Measurements from ENCODE around the gene GREB1. TPM values are rescaled to one million over a fixed set of nuclear protein-coding genes. Genes with fewer than 3 reads are reported as not detected.
A peak's percentile ranks its signal among the peaks of the same experiment; 100 is the strongest.

Gene GREB1
- total RNA-seq, 2 donors from 2014 or later = 1.1 to 2.2 TPM

DNA sequence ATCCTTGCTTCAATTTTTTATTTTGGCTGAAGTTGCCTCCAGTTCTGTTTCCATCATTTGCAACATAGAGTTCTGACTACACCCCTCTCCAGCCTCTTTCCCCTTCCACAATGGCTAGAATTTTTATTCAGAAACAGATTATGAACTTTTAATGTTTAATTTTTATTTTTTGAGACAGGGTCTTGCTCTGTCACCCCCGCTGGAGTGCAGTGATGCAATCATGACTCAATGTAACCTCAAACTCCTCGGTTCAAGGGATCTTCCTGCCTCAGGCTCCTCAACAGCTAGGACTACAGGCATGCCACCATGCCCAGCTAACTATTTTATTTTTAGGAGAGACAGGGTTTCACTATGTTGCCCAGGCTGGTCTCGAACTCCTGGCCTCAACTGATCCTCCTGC, 133.3 kb downstream of the GREB1 start:
- peaks cover 0 to 7% of the 10 kb centered on the region in 2 donors for H3K4me1 Mint-ChIP-seq (ENCODE audit: low read depth in 2 of 2)
- H3K4me3 Mint-ChIP-seq = no peak overlapping the region
- ATAC-seq (no peak), DNase-seq (ENCODE audit: low spot score) (no peak)
- peaks cover 2% of the 10 kb centered on the region for H3K36me3 Mint-ChIP-seq
- peaks cover 25 to 33% of the 10 kb centered on the region in 2 donors for H3K27me3 Mint-ChIP-seq
- no peak overlapping the region for H3K27ac Mint-ChIP-seq
- H3K9me3 Mint-ChIP-seq = no peaks in the 10 kb centered on the region

DNA sequence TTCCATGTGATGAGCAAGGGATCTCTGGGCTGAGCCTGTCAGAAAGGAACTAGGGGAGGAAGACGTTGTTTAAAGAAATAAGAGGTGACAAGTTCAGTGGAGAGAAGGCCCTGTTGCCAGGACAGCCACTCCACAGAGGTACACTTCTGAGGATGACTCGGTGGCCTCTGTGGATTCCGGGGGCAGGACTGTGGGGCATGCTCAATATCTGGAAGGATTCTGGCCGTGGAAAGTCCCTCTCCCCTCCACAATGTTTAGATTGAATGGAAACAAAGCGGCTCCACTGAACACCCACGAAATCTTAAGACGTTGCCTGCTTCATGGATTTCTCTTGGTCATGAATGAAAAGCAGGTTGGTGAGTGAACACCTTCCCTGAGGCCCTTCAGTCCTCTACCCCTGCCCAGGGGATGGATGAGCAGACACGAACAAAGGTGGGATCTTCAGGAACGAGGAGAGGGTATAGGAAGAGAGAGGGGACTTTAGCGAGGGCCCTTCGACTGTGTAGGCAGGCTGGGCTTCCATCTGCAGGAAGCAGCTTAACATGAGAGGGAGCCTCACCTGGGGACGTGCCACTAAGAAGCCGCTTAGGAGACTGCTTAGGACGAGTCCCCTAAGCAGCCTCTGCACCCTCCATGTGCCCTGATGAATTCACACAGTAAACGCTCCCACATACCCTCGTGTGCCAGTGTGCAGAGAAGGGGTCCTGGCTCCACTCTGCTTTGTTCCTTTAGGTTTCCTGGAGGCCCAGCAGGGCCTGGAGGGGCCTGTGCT, 134.2 kb downstream of the GREB1 start:
- DNase-seq (ENCODE audit: low spot score) (no peak), ATAC-seq (peak in 1 of 2 donors; percentile 11)
- Mint-ChIP-seq H3K27me3 (peaks cover 21 to 38% of the 10 kb centered on the region in 2 donors), H3K4me3 (no peak overlapping the region), H3K27ac (no peak overlapping the region), H3K36me3 (no peaks in the 10 kb centered on the region), H3K9me3 (no peaks in the 10 kb centered on the region), H3K4me1 (ENCODE audit: low read depth in 2 of 2) (peaks cover 0 to 9% of the 10 kb centered on the region in 2 donors)

DNA sequence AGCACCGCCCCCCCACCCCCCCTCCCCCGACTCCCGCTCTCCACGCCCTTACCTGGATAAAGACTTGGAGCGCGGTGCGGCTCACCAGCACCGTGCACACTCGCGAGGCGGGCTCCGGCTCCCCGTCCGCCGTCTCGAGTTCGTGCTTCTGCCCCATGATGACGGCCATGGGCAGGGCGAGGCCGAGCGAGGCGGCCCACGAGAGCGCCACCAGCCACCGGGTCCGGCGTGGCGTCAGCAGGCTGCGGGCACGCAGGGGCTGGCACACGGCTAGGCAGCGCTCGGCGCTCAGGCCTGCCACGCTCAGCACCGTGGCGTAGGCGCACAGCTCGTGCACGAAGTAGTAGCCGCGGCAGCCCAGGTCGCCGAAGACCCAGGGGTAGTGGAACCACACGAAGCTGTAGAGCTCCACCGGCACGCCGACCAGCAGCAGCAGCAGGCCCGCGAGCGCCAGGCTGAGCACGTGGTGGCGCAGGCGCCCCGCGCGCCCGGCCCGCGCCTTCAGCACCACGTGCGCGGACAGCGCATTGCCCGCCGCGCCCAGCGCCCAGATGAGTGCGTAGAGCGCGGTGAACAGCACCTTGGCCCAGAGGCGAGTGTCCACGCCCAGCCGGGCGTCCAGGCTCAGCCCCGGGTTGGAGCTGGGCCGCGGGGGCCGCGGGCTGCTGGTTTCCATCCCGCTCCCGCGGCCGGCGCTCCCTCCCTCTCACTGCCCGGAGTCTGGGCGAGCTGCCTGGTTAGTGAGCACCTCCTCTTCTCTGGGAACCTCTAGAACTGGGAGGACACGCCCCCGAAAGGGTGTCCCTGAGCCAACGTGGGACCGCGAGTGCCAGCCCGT, 135.8 kb downstream of the GREB1 start, which contains the start of gene NTSR2:
NTSR2 (minus strand) TSS at position 742 of the 838 bp plus-strand sequence; CDS start at position 676, 66 bp downstream.
- H3K9me3 Mint-ChIP-seq = no peaks in the 10 kb centered on the region
- no peak within 1 kb of the TSS for H3K4me3 Mint-ChIP-seq
- H3K27ac Mint-ChIP-seq = no peak within 1 kb of the TSS
- H3K27me3 Mint-ChIP-seq = peaks cover 21 to 34% of the 10 kb centered on the region in 2 donors
- no peak for DNase-seq (ENCODE audit: low spot score)
- peak; percentile 77 to 79 for ATAC-seq
- H3K36me3 Mint-ChIP-seq = no peaks in the 10 kb centered on the region
- H3K4me1 Mint-ChIP-seq (ENCODE audit: low read depth in 2 of 2) = peaks cover 0 to 11% of the 10 kb centered on the region in 2 donors

DNA sequence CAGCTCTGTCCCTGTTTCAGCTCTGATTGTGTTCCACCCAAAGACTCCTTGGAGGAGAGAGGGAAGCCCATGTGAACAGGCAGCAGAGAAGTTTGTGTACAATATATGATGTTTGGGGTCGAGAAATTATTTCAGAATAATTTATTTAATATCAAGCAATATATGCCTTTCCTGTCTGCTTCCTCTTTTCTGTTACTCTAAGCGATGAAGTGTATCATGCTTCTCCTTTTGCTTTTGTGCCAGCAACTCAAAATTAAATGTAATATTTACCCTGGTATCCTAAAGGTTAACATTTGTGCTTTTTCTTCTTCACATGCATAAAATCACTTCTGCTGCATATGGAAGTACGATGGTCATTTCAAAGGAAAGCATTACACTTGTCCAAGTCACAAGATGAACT, 138.6 kb downstream of the GREB1 start:
- no peak overlapping the region for H3K4me3 Mint-ChIP-seq
- H3K27me3 Mint-ChIP-seq = peaks cover 35 to 57% of the 10 kb centered on the region in 2 donors
- DNase-seq (ENCODE audit: low spot score) (no peak), ATAC-seq (no peak)
- no peaks in the 10 kb centered on the region for H3K36me3 Mint-ChIP-seq
- no peak overlapping the region for H3K27ac Mint-ChIP-seq
- H3K4me1 Mint-ChIP-seq (ENCODE audit: low read depth in 2 of 2) = peaks cover 0 to 11% of the 10 kb centered on the region in 2 donors
- no peaks in the 10 kb centered on the region for H3K9me3 Mint-ChIP-seq

DNA sequence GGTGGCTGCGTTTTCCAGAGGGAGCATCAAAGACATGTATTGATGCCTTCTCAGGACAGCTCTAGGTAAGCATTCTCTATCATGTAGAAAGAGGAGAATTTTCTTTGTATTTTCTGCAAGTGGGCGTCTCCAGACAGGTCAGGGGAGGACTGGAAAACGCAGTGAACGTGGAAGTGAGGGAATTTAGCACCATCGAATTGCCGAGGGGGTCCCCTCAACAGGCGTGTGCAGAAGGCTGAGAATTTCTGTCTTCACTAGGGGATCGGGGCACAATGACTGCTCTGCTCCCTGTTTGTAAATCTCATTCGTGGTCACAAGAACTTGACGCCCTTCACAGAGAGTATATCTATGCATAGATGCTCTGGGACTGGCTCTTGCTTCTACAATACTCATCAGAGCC, 141.1 kb downstream of the GREB1 start:
- no peak overlapping the region for H3K27ac Mint-ChIP-seq
- peaks cover 34 to 48% of the 10 kb centered on the region in 2 donors for H3K27me3 Mint-ChIP-seq
- peaks cover 0 to 8% of the 10 kb centered on the region in 2 donors for H3K4me1 Mint-ChIP-seq (ENCODE audit: low read depth in 2 of 2)
- DNase-seq (ENCODE audit: low spot score) (peak; percentile 50), ATAC-seq (no peak)
- no peak overlapping the region for H3K4me3 Mint-ChIP-seq
- H3K9me3 Mint-ChIP-seq = no peaks in the 10 kb centered on the region
- no peaks in the 10 kb centered on the region for H3K36me3 Mint-ChIP-seq

DNA sequence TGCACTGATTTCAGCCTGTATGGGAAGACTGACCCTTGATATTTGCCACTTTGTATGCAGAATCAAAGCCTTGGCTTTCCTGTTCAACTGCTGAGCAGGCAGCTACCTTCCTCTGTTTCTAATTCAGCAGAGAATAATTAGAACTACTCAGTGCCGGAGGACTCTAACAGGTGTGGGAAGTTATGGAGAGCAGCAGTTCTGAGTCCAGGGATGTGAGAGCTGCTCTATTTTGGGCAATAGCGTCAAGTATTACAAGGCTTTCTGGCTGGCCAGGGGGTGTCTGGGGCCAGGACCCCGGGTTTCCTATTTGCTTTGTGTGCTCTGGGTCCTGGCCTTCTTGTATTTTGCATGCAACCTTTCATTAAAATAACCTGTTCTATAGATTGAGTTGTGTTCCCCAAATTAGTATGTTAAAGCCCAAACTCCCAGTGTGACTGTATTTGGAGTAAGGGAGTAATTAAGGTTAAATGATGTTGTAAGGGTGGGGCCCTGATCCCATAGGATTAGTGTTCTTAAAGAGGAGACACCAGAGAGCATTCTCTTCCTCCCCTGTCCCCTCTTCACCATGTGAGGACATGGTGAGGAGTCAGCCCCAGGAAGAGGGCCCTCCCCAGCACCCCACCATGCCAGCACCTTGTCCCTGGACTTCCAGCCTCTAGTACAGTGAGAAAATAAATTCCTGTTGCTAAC, 141.7 kb downstream of the GREB1 start:
- peaks cover 30 to 43% of the 10 kb centered on the region in 2 donors for H3K27me3 Mint-ChIP-seq
- no peak for DNase-seq (ENCODE audit: low spot score)
- no peaks in the 10 kb centered on the region for H3K36me3 Mint-ChIP-seq
- no peak for ATAC-seq
- no peak overlapping the region for H3K4me3 Mint-ChIP-seq
- no peak overlapping the region for H3K27ac Mint-ChIP-seq
- H3K9me3 Mint-ChIP-seq = no peaks in the 10 kb centered on the region
- peaks cover 0 to 4% of the 10 kb centered on the region in 2 donors for H3K4me1 Mint-ChIP-seq (ENCODE audit: low read depth in 2 of 2)

DNA sequence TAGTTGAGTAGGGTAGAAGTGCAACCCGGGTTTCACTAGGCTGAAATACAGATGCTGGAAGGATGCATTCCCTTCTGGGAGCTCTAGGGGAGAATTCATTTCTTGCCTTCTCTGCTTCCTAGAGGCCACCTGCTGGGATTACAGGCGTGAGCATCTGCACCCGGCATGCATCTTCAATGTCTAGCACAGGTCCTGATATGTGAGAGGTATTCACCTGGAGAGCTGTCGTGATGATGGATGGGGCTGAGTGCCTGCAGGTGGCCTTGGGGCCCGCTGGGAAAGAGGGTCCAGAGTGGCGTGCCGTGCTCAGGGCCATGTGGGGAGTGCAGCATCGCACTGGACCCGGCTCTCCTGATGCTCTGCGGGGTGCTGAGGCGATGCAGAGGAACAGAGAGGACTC, 142.8 kb downstream of the GREB1 start:
- ATAC-seq = no peak
- no peak overlapping the region for H3K27ac Mint-ChIP-seq
- H3K4me1 Mint-ChIP-seq (ENCODE audit: low read depth in 2 of 2) = peaks cover 0 to 4% of the 10 kb centered on the region in 2 donors
- no peak overlapping the region for H3K4me3 Mint-ChIP-seq
- H3K27me3 Mint-ChIP-seq = peaks cover 30 to 40% of the 10 kb centered on the region in 2 donors
- no peaks in the 10 kb centered on the region for H3K9me3 Mint-ChIP-seq
- H3K36me3 Mint-ChIP-seq = no peaks in the 10 kb centered on the region
- no peak for DNase-seq (ENCODE audit: low spot score)

DNA sequence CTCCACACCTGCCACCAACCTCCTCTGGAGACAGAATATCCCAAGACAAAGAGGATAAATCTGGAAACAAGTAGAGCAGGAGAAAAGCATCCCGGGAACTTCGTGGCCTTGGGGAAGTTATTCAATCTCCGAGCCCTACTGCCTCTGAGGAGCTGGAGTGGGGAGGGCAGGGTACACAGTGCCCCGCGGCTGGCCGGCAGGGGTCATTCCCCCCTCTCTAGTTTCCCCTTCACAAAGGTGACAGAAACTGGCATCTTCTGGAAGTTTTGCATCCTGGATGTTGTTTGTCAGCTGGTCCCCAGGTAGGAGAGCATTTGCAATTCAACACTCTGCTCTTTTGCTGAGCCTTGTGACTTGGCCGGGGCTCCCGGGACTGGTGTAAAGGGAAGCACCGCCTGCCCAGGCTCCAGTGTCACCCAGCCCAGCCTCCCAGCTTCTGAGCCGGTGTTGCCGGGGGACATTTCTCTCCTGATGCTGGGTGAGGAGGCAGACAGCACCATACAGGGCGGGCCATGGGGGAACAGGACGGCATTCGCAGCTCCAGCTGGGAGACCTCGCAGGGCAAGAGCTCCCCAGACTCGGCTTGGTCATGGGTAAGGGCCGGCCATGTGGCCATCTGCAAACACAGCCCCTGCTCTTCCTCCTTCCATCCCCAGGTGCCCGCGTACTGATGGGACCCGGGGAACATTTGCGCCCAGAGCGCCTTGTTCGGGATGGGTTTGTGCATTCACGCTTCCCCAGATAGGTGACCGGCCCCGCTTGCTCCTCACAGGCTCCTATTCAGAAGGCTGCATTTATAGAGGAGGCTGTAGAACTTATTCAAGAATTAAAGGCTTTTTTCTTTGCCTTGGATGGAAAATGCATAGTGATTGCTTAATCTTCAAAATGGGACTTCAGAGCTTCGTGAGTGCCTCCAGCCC, 143.6 kb downstream of the GREB1 start:
- ATAC-seq = no peak
- H3K36me3 Mint-ChIP-seq = no peaks in the 10 kb centered on the region
- H3K9me3 Mint-ChIP-seq = no peaks in the 10 kb centered on the region
- no peak overlapping the region for H3K27ac Mint-ChIP-seq
- peaks cover 35 to 42% of the 10 kb centered on the region in 2 donors for H3K27me3 Mint-ChIP-seq
- no peak overlapping the region for H3K4me3 Mint-ChIP-seq
- peaks cover 4 to 8% of the 10 kb centered on the region in 2 donors for H3K4me1 Mint-ChIP-seq (ENCODE audit: low read depth in 2 of 2)
- DNase-seq (ENCODE audit: low spot score) = no peak

DNA sequence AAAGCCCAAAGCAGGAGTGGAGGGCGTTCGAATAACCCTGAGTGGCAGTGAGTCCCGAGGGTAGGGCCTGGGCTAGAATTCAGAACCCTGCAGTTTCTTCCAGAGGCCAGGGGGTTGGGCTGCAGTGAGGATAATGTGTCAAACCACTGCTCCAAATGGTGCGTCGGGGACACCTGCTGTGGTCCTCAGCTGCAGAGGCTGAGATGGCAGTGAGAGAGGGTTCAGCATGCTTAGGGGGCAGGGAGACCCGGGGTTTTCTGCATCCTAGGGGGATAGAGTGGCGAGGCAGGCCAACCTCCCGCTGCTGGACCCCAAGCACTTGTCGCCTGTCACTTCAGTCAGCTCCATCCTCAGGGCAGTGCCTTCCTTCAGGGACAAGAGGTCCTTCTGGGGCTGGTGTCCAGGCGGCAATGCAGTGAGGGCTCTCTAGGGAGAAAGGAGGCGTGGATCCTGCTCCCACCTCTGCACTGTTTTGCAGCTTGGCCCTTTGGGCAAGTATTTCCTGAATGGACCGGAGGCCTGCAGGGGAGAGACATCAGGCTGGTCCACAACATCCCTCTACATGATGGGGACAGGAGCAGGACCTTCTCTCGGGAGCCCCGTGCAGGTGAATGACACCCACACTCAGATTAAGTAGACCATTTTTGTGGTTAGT, 144.6 kb downstream of the GREB1 start:
- Mint-ChIP-seq H3K27me3 (peaks cover 38 to 45% of the 10 kb centered on the region in 2 donors), H3K4me3 (no peak overlapping the region), H3K4me1 (ENCODE audit: low read depth in 2 of 2) (peaks cover 6 to 7% of the 10 kb centered on the region in 2 donors), H3K36me3 (no peaks in the 10 kb centered on the region), H3K9me3 (no peaks in the 10 kb centered on the region), H3K27ac (no peak overlapping the region)
- no peak for ATAC-seq
- DNase-seq (ENCODE audit: low spot score) = no peak

DNA sequence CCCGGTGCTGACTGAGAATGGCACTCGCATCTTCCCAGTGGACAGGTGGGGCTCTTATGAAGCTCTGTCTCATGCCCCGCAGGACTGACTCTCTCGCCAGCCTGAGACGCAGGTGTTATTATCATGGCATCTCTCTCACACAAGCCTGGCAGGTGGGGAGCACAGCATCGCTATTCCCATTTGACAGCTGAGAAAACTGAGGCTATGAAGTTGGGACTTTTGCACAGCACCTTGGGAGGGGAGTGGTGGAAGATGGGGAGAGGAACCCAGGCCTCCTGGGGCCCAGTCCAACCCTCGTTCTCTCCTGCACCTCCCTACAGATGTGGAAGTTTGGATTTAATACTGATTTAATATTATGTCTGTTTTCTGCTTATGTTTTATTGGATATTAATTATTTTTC, 145.2 kb downstream of the GREB1 start:
- Mint-ChIP-seq H3K4me1 (ENCODE audit: low read depth in 2 of 2) (peaks cover 6 to 7% of the 10 kb centered on the region in 2 donors), H3K4me3 (no peak overlapping the region), H3K9me3 (no peaks in the 10 kb centered on the region), H3K27ac (no peak overlapping the region), H3K27me3 (peaks cover 35 to 41% of the 10 kb centered on the region in 2 donors), H3K36me3 (no peaks in the 10 kb centered on the region)
- ATAC-seq (no peak), DNase-seq (ENCODE audit: low spot score) (no peak)

DNA sequence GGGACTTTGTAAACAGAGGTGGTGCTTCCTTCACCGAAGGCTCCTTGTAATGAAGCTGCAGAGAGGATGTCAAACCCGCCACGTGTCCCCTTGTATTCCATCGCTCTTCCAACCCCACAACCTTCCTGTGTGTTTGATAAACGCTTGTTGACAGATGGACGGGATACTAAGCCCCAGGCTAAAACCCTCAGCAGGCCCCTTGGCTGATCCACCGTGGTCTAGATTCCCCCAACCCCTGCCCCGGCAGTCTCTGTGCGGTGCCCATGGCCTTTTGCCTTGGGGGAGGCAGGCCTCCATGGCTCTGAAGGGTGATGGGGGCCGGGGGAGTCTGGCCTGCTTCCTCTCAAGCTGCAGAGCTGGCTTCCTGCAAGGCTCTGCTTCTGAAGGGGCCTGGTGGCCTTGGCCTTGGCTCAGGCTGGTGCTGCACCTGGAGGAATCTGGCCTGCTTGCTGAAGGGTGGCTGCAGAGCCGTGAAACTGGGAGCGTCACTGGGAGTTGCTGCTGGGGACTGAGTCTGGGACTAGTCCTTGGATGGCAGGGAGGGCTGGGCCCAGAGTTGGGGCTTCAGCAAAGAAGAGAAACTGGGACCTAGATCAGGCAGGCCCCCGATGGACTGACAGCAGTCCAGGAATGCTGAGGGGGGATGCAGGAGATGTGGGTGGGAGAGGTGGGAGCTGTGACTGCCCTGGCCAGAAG, 145.8 kb downstream of the GREB1 start:
- no peak for ATAC-seq
- Mint-ChIP-seq H3K27ac (no peak overlapping the region), H3K36me3 (no peaks in the 10 kb centered on the region), H3K4me3 (no peak overlapping the region), H3K27me3 (peaks cover 34 to 41% of the 10 kb centered on the region in 2 donors), H3K9me3 (no peaks in the 10 kb centered on the region), H3K4me1 (ENCODE audit: low read depth in 2 of 2) (peaks cover 6 to 7% of the 10 kb centered on the region in 2 donors)
- DNase-seq (ENCODE audit: low spot score) = no peak
